GM21526 (cell line): Measurements from ENCODE around the gene TENT5C.

Experiments
- ATAC-seq: cut with Tn5 transposase; IDR thresholded peaks from one replicate; pipeline ENCODE4 v1.9.1; 2021; ENCODE audit warnings: moderate library complexity; ENCODE audit not compliant: unreplicated experiment, low FRiP score

Gene TENT5C

DNA sequence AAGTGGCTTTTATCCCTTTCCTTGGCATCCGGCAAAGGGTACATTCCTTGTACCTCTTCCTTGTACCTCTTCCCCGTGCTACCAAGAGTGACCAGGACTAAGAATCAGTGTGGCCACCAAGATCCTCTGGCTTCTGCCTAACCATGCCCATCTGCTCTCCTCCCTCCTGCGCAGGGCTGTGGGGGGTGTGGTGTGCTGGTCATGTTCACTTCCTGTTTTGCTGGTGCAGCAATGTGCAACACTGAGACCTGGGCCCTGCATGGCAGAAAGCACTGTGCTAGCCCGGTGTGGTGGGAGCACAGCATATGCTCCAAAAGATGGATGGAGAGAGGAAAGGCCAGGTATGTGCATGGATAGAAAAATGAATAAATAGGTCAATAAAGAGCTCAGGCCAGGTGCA, 33.3 kb upstream of the TENT5C start:
- no peak for ATAC-seq

DNA sequence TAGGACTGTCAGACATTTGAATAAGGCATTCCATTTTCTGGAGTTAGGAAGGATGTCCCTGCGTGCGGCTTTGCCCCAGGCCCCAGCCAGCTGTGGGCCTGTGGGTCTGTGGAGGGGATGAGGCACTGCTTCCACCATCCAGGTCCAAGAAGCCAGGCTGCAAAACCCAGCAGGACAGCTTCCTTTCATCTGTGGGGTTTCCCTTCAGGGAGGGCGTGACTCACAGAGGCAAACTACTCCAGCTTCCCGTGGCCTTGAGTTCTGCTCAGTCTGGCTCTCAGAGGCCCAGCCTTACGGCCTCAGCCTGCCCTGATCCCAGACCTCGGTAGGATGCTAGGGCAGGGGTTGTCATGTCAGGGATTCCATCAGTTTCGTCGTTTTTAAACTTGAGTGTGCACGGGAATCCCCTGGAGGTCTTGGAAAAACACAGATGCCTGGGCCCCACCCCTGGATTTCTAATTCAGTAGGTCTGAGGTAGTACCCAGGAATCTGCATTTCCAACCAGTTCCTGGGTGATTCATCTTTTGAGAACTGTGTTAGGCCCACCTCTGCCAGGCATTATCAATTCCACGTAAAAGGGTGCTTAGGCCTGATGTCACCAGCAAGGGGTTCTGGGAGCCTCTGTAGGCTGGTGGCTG, 32.3 kb upstream of the TENT5C start:
- ATAC-seq, result no peak

DNA sequence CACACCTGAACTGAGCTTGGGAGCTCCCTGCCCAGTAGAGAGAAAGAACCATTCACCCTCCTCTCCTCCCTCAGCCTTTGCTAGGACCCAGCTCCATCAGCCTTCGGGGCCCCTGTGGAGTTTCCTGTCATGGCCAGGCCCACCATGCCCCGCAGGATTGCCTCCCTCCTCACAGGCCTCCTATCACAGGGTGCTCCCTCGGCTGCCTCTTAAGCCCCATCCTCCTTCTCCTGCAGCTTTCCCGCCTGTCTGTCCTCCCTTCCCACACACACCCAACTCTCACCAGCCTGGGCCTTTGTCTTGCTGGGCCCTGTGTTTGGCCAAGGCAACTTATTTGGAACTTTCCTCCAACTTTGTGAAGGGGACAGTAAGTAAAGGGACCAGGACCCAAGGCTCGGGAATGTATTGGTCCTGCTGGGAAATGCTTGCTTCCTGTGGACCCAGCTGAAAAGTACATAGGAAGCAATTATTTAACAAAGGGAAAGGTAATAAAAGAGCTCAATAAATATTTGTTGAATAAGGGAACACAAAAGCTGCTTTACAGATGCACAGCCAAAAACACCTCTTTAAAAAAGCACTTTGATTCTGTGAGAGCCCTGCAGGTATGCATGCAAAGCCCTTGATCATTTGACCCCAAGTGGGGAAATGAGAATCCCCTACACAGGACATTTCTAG, 31.6 kb upstream of the TENT5C start:
- no peak for ATAC-seq

DNA sequence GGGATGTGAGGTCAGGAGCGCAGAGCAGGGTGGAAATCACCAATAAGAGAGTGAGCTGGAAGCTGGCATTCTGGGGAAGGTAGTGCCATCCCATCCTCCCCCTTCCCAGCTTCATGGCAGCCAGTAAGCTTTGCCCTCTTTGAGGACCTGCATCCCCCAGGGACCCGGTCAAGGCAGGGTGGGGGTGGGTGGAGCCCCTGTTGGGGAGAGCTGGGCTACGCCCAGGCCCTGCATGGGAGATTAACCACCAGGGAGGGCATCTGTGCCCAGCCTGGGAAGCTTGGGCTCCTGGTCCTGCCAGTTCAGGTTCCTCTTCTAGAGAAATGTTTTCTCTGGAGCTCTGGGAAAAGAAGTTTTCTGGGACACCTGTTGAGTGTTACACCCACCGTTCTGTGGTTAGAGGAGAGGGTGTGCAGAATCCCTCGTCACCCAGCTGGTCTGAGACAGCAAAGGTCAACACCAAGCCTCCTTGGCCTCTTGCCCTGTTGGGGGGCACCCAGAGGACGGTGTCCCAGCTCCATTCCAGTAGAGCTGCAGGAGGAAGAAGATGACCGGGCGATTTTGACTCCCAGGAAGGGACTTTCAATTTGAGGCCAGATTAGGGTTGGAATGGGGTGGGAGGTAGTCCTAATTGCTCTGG, 30.1 kb upstream of the TENT5C start:
- no peak for ATAC-seq

DNA sequence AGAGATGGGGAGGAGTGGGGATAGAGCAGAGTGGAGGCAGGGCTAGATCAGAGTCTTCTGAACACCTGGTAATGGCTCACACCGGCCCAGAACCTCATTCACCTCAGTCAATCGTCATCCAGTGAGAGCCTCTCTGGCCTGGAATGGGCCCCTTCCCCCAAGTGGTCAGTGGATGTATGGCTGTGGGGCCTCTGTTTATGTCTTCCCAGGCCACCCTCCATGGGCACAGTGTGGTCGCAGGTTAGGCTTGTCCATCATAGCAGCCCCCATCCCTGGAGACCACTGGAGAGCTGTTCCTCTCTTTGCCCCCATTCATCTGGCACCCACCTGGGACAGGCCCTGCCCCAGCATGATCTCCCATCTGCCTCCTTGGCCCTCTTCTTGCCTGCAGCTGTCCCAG, 29.6 kb upstream of the TENT5C start:
- no peak for ATAC-seq

DNA sequence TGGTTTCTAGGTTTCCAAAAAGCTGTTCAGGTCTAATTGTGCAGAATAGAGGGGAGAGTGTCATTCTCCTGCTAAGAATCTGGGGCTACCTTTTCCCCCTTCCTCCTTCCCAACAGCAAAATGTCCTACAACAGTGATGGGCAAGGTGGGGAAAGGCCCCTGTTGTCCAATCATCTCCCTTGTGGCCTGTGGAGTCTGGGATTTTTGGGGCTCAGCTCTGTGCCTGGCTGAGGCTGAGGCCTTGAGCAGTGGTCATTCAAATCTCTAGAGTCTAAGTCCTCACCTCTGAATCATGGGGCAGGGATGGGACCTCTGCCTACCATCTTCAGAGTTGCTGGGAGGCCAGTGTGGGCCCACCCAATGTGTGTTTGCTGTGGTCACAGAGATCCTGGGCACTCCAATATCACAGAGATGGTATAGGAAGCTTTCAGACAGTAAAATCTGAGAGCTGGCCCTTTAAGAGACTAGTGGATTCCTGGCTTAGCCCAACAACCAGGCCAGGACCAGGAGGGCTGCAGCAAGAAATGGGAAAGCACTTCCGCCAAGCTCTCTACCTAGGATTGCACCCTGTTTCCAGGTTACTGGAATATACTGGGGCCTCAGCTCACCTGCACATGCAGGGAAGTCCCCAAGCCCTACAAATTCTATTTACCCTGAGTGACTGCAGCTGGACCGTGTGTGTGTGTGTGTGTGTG, 28.5 kb upstream of the TENT5C start:
- ATAC-seq, result no peak

DNA sequence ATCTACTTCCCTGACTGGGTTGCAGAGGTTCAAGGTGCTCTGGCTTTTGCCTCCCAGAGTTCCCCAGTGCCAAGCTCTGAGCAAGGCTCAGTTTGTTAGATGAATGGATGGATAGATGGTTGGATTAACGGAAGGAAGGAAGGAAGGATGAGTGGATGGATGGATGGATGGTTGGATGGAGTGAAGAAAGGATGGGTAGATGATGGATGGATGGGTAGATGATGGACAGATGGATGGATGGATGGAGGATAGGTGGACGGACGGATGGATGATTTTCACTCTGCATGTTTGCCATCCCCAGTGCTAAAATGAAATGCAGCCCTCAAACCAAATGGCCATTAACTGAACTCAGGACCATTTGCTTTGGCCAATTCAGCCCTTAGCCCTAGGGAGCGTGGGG, 27.4 kb upstream of the TENT5C start:
- no peak for ATAC-seq

DNA sequence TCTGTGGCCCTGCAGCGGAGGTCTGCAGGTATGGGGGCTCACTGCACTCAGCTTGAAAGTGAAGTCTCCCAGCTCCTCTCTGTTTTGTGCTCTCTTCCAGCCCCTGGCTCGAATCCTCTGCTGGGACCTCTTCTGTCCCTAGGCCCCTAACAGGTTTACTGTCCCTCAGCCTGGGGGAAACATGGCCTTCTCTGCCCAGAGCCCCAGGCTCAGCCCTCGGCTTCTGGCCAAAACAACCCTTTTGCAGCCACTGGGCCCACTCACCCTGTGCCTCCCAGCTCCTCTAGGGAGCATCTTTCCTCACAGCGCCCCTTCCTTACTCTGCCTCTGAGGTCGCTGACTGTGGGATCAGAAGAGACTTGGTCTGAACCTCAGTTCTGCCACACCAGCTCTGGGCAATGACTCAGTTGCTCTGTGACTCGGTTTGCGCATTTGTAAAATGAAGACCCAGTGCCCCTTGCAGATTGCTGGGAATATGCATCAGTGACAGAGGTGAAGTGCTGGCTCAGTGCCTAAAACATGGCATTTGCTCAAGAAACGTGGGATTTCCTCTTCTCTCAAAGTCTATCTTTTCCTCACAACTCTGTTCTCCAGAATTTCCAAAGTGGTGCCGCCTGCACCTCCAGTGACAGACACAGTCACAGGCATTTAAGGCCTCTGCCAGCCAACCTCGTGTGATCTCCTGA, 26.5 kb upstream of the TENT5C start:
- ATAC-seq, result no peak

DNA sequence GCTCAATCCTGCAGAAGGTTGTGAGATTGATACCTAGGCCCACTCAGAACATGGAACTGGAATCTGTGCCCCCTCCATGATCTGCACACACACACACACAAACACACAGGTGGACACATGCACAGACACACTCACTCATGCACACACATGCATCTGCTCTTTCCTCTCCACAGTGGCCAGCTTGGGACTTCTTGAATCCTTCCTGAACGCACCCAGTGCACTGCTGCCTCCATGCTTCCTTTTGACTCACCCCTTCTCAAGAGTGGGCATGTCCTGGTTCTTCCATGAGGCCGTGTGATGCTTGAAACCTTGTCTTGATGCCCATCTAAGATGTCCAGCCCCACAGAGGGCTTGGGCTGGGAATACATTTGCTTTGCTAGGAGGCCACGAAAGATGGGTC, 25.4 kb upstream of the TENT5C start:
- ATAC-seq, result no peak

DNA sequence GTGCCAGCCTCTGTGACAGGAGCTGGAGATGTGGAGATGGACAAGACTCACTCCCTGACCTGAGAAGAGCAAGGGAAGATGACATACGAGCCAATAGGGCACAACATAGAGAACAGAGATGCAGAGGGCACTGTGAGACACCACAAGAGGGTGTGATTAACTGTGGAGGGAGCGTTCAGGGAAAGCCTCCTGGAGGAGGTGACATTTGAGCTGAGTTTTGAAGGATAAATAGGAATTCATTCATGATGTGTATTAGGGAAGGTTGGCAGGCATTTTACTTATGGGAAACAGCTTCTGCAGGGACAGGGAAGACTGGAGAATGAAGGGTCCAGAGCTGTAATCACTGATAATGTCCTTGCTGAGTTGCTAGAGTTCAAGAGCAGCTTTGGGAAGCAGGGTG, 25.0 kb upstream of the TENT5C start:
- no peak for ATAC-seq

DNA sequence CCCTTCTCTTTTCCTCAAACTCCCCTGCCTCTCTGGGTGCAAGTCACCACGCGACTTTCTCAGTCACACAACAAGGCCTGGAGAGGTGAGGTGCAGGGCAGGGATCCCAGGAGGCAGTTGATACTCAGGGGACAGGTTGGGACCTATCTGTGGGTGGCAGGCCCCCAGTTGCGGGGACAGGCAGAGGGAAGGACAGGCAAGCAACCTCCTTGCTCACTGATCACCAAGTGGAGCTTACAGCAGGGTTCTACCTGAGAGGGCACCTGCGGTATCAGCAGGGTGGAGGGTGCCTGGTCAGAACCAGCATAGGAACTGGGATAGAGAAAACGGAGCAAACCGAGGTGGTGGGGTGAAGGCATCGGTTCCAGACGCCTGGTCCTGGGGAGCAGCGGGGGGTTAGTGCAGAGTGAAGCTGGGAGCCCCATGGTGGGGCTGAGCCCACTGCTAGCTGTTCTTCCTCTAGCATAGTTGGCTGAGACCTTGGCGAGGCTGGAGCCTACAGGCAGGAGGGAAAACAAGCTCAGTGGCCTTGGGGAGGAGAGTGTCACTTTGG, 24.4 kb upstream of the TENT5C start:
- ATAC-seq, result no peak

DNA sequence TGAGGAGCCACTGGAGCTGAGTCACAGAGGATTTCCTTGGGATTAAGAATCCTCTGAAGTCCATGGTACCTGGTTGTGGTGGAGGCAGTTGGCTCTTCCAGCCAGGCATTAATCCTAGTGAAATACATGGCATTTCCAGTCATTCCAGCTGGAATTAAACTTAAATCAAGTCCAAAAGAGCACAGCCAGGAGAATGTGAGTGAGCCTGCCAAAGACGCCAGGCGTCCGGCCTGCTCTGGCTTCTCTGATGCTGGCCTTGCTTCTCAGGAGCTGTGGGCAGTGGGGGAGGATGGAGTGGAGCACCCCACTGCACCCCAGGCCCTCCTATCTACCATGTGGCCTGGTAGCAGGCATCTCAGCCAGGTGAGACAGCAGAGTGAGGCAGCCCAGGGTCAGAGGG, 23.4 kb upstream of the TENT5C start:
- ATAC-seq, result no peak

DNA sequence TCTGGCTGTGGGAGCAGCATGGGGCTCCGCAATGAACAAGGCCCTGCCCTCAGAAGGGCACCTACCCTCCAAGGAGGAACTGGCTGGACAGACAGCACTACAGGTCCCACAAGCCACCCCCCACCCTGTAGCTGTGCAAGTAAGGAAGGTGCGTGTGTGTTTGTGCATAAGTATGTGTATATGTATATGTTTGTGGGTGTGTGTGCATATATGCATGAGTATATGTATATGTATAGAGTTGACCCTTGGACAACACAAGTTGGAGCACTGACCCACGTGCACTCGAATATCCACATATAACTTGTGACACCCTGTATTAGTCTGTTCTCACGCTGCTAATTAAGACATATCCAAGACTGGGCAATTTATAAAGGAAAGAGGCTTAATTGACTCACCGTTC, 22.6 kb upstream of the TENT5C start:
- no peak for ATAC-seq

DNA sequence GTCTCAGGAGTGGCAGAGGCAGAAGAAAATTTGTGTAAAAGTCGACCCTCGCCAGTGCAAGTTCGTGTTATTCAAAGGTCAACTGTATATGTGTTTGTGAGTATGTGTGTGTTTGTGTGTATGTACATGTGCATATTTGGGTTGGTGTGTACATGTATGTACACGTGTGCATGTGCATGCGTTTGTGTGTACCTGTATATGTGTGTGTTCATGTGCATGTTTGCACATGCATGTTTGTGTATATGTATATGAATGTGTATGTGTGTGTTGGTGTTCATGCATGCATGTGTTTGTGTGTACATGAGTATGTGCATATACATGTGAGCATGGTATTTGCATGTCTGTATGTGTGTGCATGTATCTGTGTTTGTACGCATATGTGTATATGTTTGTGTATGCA, 21.7 kb upstream of the TENT5C start:
- no peak for ATAC-seq

DNA sequence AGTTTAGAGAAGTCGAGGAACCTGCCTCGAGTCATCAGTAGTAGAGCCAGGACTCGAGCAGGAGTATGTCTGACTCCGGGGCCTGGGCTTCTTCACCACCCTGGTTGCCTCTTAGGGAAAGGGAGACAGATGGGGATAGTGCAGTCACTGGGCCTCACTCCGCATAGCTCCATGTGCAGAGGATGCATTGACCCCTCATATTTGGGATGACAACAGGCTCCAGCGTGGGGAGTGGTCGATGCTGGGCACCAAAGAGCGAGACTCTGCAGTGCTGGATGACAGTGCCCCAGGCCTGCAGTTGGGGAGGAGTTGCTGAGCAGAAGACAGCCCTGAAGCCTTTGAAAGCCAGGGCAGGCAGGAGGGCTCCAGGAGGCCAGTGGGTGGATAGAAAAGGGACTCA, 20.8 kb upstream of the TENT5C start:
- ATAC-seq, result no peak

DNA sequence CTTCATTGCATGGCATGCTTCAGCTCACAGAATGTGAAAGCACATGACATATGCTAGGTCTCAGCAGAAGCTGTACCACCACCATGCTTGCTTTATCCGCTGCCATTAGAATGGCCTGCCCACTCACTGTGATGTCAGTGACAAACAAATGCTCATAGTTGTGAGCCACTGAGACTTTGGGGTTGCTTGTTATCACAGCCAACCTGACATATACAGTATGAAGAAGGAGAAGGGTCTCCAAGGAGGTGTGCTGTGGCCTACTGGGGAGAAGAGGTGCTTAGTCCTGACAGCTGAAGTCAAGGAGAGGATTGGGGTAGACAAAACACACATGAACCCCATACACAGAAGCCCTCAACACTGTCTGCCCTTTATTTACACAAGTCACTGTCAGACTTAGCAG, 19.5 kb upstream of the TENT5C start:
- no peak for ATAC-seq

DNA sequence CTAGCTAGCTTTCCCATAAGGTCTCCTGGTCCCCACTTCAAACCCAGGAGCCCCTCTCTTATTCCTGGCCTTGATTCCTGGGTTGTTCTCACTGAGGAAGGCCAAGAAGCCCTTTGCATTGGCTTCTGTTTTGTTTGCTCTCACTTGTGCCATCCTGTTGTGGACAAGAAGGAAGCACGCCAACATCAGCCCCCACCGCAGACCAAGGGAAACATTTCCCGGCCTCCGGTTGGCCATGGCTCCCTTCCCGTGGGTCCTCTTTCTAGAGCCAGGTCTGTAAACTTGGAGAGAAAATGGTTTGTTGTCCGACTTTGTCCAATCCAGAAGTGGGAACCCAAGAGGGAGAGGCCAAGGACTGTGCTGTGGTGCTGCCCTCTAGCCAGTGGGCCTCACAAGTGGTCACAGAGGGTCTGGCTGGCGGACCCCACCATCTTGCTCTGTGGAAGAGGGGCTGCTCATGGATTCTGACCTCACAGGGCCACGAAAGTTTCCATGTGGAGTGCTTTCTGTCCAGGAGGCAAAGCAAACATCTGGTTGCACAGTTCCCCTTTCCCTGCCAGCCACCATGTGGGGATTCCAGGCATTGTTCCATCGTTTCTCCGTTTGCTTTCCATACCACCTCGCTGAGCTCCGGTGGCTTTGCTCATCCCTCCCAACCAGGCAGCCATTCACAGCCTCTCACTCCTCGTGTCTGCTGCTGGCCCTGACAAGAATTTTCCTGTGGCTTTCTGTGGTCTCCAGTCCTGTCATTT, 18.9 kb upstream of the TENT5C start:
- ATAC-seq, result no peak

DNA sequence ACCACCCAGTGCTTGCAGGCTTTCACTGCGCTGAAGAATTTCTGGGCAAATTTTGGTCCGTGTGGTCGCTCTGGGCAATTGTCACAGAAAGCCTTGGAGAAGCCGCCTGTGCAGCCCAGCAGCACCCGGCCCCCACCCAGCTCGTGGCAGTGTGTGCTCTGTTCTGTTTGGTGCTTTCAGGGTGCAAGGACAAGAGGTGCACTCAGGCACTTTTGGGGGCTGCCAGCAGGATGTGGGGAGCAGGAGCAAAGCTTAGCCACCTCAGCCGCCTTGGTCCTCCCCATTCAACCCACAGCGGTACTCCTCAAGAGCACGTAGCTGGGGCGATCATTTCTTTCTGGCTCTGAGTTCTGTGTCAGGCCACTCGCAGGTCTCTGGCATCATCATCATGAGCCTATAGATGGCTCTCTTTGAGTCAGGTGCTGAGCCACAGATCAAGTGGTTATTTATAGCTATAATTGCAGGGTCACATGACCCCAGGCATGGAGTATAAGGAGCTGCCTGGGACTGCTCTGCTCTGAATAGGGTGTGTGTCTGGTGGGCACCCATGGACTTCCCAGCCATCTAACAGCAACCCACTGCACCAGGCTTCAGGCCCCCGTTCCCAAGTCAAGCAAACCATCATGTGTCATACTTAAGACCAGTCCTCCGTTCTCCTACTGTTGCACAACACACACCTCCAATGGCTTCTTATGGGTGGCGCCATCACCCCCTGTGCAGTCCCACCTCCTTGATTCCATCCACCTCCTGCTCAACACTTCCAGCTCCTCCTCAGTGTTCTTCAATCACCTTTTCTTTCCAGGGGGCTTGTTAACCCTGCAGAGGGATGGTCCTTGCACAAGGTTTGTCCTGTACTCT, 18.1 kb upstream of the TENT5C start:
- ATAC-seq, result no peak

DNA sequence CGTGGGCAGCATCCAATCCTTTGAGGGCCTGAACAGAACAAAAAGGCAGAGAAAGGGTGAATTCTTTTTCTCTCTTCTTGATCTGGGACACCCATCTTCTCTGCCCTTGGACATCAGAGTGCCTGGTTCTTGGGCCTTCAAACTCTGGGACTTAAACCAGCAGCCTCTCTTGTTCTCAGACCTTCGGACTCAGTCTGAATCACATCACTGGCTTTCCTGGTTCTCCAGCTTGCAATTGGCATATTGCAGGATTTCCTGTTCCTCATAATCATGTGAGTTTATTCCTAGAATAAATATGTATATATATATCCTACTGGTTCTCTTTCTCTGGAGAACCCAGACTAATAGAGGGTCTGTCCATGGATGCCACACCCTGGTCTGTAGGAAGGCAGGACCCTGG, 16.3 kb upstream of the TENT5C start:
- ATAC-seq, result no peak
